NB4 (cell line): ENCODE results near the gene OAS3.

ENCODE experiments used
- CTCF ChIP-seq: IDR thresholded peaks from one replicate; pipeline ENCODE4 v1.5.1; 2012; ENCODE audit warnings: low read depth, low read length
- MYC ChIP-seq: IDR thresholded peaks from 2 replicates; pipeline ENCODE4 v1.6.1; 2011; ENCODE audit warnings: low read depth, low read length
- POLR2A ChIP-seq: IDR thresholded peaks from 2 replicates; pipeline ENCODE4 v1.6.1; 2011; ENCODE audit warnings: mild to moderate bottlenecking; ENCODE audit not compliant: insufficient read length; ENCODE audit errors: extremely low read depth
- TF ChIP-seq, protein P1 (sequence below): IDR thresholded peaks from 2 replicates; pipeline ENCODE4 v1.6.1; 2011; ENCODE audit warnings: low read depth, low read length

- no peak for TF ChIP-seq POLR2A
- TF ChIP-seq CTCF = no peak
- TF ChIP-seq, protein P1, sequence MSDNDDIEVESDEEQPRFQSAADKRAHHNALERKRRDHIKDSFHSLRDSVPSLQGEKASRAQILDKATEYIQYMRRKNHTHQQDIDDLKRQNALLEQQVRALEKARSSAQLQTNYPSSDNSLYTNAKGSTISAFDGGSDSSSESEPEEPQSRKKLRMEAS = no peak
- TF ChIP-seq MYC = no peak
Observed at GRCh38 chr12:113007166-113007565, 68.9 kb downstream of the OAS3 start.
